Retinal pigment epithelial cell (primary cell): Measurements from ENCODE around the gene LPP.

Experiments
- DNase-seq: peaks from one replicate; pipeline ENCODE4 v3.0.0-alpha.2; 2010; ENCODE audit warnings: low read depth
- H3K4me3 ChIP-seq: 2 replicates; pipeline ENCODE4 v1.5.1; 2011; ENCODE audit warnings: mild to moderate bottlenecking, low read length, control low read depth, moderate library complexity
- TF ChIP-seq, protein P1 (sequence below): conservative IDR thresholded peaks from 2 replicates; pipeline ENCODE4 v1.5.1; 2011; ENCODE audit warnings: low read depth, low read length, control low read depth, inconsistent platforms

LPP gene

DNA sequence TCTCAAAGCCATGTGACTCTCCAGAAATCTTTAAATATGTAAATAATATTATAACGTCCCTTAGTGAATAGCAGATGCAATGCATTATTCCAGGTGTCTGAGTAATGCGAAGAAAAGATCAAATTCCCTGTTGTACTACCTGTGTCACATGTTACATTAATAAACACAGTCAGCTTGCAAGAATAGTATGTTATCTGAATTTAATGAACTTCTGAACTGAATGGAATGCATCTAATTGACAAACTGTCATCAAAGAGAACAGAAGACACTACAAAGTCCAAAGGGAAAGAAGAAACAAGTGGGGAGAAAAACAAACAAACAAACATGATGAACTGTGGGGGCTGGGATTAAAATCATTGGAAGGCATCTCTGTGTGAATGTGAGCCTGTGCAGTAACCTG lies 508.8 kb downstream of the LPP start:
- TF ChIP-seq, protein P1, sequence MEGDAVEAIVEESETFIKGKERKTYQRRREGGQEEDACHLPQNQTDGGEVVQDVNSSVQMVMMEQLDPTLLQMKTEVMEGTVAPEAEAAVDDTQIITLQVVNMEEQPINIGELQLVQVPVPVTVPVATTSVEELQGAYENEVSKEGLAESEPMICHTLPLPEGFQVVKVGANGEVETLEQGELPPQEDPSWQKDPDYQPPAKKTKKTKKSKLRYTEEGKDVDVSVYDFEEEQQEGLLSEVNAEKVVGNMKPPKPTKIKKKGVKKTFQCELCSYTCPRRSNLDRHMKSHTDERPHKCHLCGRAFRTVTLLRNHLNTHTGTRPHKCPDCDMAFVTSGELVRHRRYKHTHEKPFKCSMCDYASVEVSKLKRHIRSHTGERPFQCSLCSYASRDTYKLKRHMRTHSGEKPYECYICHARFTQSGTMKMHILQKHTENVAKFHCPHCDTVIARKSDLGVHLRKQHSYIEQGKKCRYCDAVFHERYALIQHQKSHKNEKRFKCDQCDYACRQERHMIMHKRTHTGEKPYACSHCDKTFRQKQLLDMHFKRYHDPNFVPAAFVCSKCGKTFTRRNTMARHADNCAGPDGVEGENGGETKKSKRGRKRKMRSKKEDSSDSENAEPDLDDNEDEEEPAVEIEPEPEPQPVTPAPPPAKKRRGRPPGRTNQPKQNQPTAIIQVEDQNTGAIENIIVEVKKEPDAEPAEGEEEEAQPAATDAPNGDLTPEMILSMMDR, result no peak
- H3K4me3 ChIP-seq, result no peak overlapping the region
- DNase-seq, result no peak

DNA sequence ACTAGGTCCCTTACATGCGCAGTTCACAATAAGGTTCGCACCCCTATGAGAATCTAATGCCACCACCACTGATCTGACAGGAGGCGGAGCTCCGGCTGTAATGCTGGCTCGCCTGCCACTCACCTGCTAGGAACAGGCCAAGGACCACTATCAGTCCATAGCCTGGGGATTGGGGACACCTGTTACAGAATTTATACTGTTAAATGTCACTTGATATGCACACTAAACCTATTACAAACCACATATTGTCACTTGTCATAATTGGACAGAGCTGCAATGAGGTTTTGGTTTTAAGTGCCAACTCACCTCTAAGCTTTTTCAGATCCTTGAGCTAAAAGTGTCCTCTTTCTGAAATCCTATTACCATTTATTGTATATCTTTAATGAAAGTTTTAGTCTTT lies 509.9 kb downstream of the LPP start:
- no peak overlapping the region for H3K4me3 ChIP-seq
- TF ChIP-seq, protein P1, result no peak
- DNase-seq, result no peak

- DNase-seq, result no peak
- H3K4me3 ChIP-seq, result no peak overlapping the region
- TF ChIP-seq, protein P1, result peak; percentile 34
Measured at GRCh38 chr3:188664795-188665194, 510.8 kb downstream of the LPP start.

DNA sequence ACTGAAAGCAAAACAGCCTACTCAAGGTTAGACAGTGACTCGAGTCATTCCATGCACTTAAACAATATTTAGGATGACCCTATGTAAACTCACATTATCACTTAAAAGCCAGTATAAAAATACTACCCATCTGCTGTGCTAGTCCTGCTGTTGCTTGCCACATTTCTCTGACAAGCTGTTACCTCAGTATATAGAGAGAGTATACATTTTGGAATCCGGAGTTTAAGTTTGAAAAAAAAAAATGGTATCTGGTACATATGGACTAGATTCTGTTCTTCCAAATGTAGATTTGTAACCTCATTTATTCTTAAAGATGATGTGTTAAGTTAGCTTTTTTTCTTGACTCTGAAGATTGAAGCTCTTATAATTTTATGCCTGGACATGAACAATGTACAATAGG lies 514.0 kb downstream of the LPP start:
- H3K4me3 ChIP-seq, result no peak overlapping the region
- no peak for DNase-seq
- TF ChIP-seq, protein P1, result no peak

DNA sequence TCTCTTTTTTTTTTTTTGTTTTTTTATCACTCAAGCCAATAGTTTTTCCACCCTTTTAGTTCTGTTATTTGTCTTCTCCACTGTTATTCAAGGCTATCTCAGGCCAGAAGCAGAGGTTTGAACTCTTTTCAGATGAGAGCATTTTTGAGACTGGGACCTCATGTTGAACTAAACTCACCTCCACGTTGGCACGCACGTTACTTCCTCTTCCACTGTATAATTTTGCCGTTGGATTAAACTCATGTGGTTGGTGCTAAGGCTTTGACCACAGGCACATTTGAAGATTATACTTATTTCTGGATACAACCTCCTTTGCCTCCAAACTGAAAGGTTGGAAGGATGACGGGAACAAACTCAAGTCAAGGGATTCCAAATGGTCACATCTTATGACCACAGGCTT lies 516.5 kb downstream of the LPP start:
- TF ChIP-seq, protein P1, result no peak
- H3K4me3 ChIP-seq, result no peak overlapping the region
- no peak for DNase-seq

DNA sequence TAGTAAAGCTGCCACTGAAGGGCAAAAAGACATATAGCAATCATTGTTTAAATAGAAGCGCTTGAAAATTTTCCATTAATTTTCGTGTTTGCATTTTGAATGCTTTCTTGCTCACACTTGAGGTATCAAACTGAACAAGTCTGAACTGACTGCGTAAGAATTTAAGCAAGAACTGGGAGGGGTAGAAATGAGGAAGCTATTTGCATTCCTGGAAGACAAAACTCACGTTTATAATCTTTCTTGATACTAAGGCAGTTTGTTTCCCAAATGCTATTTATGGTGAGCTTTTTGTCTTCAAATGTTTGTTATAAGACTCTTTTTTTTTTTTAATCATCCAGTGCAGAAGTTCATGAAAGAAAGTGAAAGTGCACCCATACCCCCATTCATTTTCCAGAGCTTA lies 518.0 kb downstream of the LPP start:
- TF ChIP-seq, protein P1, result no peak
- no peak for DNase-seq
- H3K4me3 ChIP-seq, result no peak overlapping the region

DNA sequence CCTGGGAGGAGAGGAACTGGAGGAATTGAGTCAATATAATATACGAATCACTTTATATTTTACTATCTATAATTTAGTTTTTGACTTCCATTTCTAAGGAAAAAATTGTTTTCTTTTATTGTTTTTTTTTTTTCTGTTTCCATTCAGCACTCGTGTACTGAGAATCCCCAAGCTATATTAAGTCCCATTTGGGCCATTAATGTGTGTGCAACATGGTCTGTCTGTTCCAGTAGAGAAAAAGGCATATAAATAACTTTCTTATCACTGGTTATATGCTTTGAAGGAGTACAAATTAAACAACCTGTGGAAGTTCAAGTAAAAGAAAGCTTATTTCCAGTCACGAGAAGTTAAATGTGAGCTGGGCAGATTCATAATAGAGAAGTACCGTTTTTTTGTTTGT lies 518.9 kb downstream of the LPP start:
- H3K4me3 ChIP-seq, result no peak overlapping the region
- no peak for DNase-seq
- TF ChIP-seq, protein P1, result no peak
